ENCODE measurements around the gene JUP.
"Not testable (repeated sequence)": the region's sequence is repeated elsewhere in the genome, so short reads cannot be mapped to it uniquely, and the experiment has no call there.

JUP gene

GRCh38 chr17:41786227-41787020, at the start of gene JUP:
TSS of gene JUP (minus strand) at chr17:41786711. CDS start at chr17:41771854, 14,857 bp downstream.
- peak; percentile 95 for DNase-seq

GRCh38 chr17:41835800-41836549, 49.5 kb upstream of the JUP start, which contains the start of gene NT5C3B:
TSS of gene NT5C3B (minus strand) at chr17:41836232. CDS start at chr17:41836193, 39 bp downstream.
- DNase-seq, result peak; percentile 50

- no peak for DNase-seq
These were observed 48.8 kb upstream of the JUP start for GRCh38 chr17:41835214-41835799.

- not testable (repeated sequence) for DNase-seq
These were observed 43.5 kb upstream of the JUP start for GRCh38 chr17:41829961-41830360.

GRCh38 chr17:41825175-41825845, 38.8 kb upstream of the JUP start:
- no peak for DNase-seq

- no peak for DNase-seq
These were observed 37.6 kb upstream of the JUP start for GRCh38 chr17:41824086-41824485.

GRCh38 chr17:41823580-41823979, 37.1 kb upstream of the JUP start:
- DNase-seq, result no peak

GRCh38 chr17:41823141-41823524, 36.6 kb upstream of the JUP start:
- no peak for DNase-seq

GRCh38 chr17:41822216-41823140, 36.0 kb upstream of the JUP start:
- no peak for DNase-seq

- DNase-seq, result no peak
These were observed 35.3 kb upstream of the JUP start for GRCh38 chr17:41821776-41822175.

- no peak for DNase-seq
These were observed 31.5 kb upstream of the JUP start for GRCh38 chr17:41818024-41818423.

GRCh38 chr17:41816637-41817320, 30.3 kb upstream of the JUP start:
- no peak for DNase-seq

GRCh38 chr17:41814195-41814594, 27.7 kb upstream of the JUP start:
- DNase-seq, result no peak

- no peak for DNase-seq
These were observed 27.2 kb upstream of the JUP start for GRCh38 chr17:41813699-41814124.

- no peak for DNase-seq
These were observed 26.7 kb upstream of the JUP start for GRCh38 chr17:41813152-41813680.

- peak; percentile 31 for DNase-seq
These were observed 26.1 kb upstream of the JUP start, which contains the start of gene FKBP10 for GRCh38 chr17:41812381-41813151. TSS of gene FKBP10 (plus strand) at chr17:41813004. CDS start at chr17:41813035, 31 bp downstream.

GRCh38 chr17:41811549-41812380, 25.3 kb upstream of the JUP start, which contains the start of gene P3H4:
TSS of gene P3H4 (minus strand) at chr17:41811949. CDS start at chr17:41811915, 34 bp downstream.
- peak; percentile 66 for DNase-seq

GRCh38 chr17:41810659-41811548, 24.4 kb upstream of the JUP start:
- no peak for DNase-seq

Data from stimulated activated CD4-positive, alpha-beta T cell treated with anti-CD3 and anti-CD28 coated beads, Interleukin-1b, Interleukin-23, amount 100 ng/mL, for 48 hours (primary cell).